Panc1 (cell line): Measurements from ENCODE around the gene INAFM2. TPM values are rescaled to one million over a fixed set of nuclear protein-coding genes. Genes with fewer than 3 reads are reported as not detected.

Experiments
- ATAC-seq: fragments of 200-7000 bp; cut with Tn5 transposase; 2 replicates; pipeline ENCODE4 v1.9.1; 2020; ENCODE audit warnings: mild to moderate bottlenecking, moderate library complexity
- BruUV-seq: library from RNA; stranded (reverse); fragments of 400-500 nt; replicated peaks from 2 replicates; lab custom pipeline; 2021; lab: Mats Ljungman, UMichigan
- CTCF ChIA-PET: fragments of 300-600 bp; sonication (Branson Sonifier 250); formaldehyde crosslinking; loops from one replicate; lab custom pipeline; 2022; ENCODE audit warnings: antibody characterized with exemption; lab: Charles Lee
- POLR2A ChIA-PET: fragments of 300-600 bp; sonication (Branson Sonifier 250); formaldehyde crosslinking; loops from one replicate; lab custom pipeline; 2022; ENCODE audit warnings: antibody characterized with exemption; lab: Charles Lee
- DNase-seq: peaks from one replicate; pipeline ENCODE4 v3.0.0-alpha.2; 2010; ENCODE audit warnings: low read depth, low spot score
- H3K27ac ChIP-seq: 2 replicates; pipeline ENCODE4 v1.5.1; 2011; ENCODE audit warnings: mild to moderate bottlenecking, low read length, inconsistent platforms
- H3K27me3 ChIP-seq: fragments of 200-500 bp; sonication (Bioruptor generic); 2 replicates; pipeline ENCODE4 v1.6.0; 2014; ENCODE audit warnings: low read length, inconsistent platforms; ENCODE audit not compliant: control insufficient read depth, insufficient read depth
- H3K36me3 ChIP-seq: fragments of 200-500 bp; sonication (Bioruptor generic); 2 replicates; pipeline ENCODE4 v1.5.1; 2014; ENCODE audit warnings: inconsistent platforms, mild to moderate bottlenecking, low read length, moderate library complexity; ENCODE audit not compliant: control insufficient read depth, insufficient read depth
- H3K4me1 ChIP-seq: 2 replicates; pipeline ENCODE4 v1.5.1; 2011; ENCODE audit warnings: inconsistent platforms, mild to moderate bottlenecking, low read length, moderate library complexity; ENCODE audit not compliant: control insufficient read depth, insufficient read depth
- H3K4me3 ChIP-seq, 2 experiments: 2 replicates each; pipeline ENCODE4 v1.5.1; 2011 to 2012; ENCODE audit warnings: low read depth in 2 of 2, low read length in 2 of 2, mild to moderate bottlenecking in 2 of 2, inconsistent platforms in 1 of 2, moderate library complexity in 1 of 2
- H3K9me3 ChIP-seq: fragments of 200-500 bp; sonication (Bioruptor generic); 2 replicates; pipeline ENCODE4 v1.5.1; 2014; ENCODE audit warnings: low read depth, mild to moderate bottlenecking, inconsistent platforms, low read length, moderate library complexity; ENCODE audit not compliant: control insufficient read depth, insufficient read depth
- CTCF ChIP-seq: fragments of 450-650 bp; IDR thresholded peaks from 2 replicates; pipeline ENCODE4 v1.5.1; 2017; ENCODE audit warnings: mild to moderate bottlenecking
- POLR2AphosphoS5 ChIP-seq: IDR thresholded peaks from 2 replicates; pipeline ENCODE4 v1.6.1; 2012; ENCODE audit warnings: mild to moderate bottlenecking, low read depth, low read length, moderate library complexity
- REST ChIP-seq, 2 experiments: IDR thresholded peaks; 2 replicates each; pipeline ENCODE4 v1.6.1; 2011 to 2012; ENCODE audit warnings: low read depth in 2 of 2, control low read depth in 1 of 2, low read length in 1 of 2, mild to moderate bottlenecking in 1 of 2, moderate library complexity in 1 of 2; ENCODE audit not compliant: insufficient read depth in 1 of 2
- SIN3A ChIP-seq: IDR thresholded peaks from 2 replicates; pipeline ENCODE4 v1.6.1; 2012; ENCODE audit warnings: low read depth, mild to moderate bottlenecking, low read length, moderate library complexity, borderline replicate concordance; ENCODE audit not compliant: insufficient read depth
- TCF7L2 ChIP-seq: IDR thresholded peaks from 2 replicates; pipeline ENCODE4 v1.6.1; 2011; ENCODE audit warnings: mild to moderate bottlenecking, low read depth, low read length, inconsistent platforms
- in situ Hi-C: cut with HindIII; loops from 2 replicates; pipeline ENCODE4 v1.10.0; 2016; ENCODE audit warnings: low sequenced_read_pairs, low pct_unique_long_range_greater_than_20kb
- intact Hi-C: fragments of 100-400 bp; cut with micrococcal nuclease; formaldehyde crosslinking; loops from one replicate; pipeline ENCODE4 v1.10.0; 2022; ENCODE audit not compliant: unreplicated experiment
- total RNA-seq: library from RNA; stranded (reverse); gene quantifications from one replicate; pipeline ENCODE4 v1.2.1, GENCODE V29; 2021; ENCODE audit not compliant: unreplicated experiment

INAFM2 gene
- total RNA-seq, 1 experiment from 2014 or later = 10.4 TPM

GRCh38 chr15:40363611-40364010 is 40.1 kb downstream of the INAFM2 start:
- ChIA-PET CTCF (no interaction called here), POLR2A (no interaction called here)
- ATAC-seq (no peak), DNase-seq (no peak)
- no peaks in the 10 kb centered on the region for H3K27me3 ChIP-seq
- H3K36me3 ChIP-seq = no peaks in the 10 kb centered on the region
- H3K4me1 ChIP-seq = no peaks in the 10 kb centered on the region
- intact Hi-C loops (no loop called here), in situ Hi-C loops (no loop called here)
- H3K4me3 ChIP-seq = no peak overlapping the region
- no peak overlapping the region for H3K27ac ChIP-seq
- no peaks in the 10 kb centered on the region for H3K9me3 ChIP-seq
- no peak for TF ChIP-seq POLR2AphosphoS5
- no peak for TF ChIP-seq TCF7L2
- TF ChIP-seq REST (IDR thresholded peaks at IDR 0.05; ENCODE audit: insufficient read depth in 1 of 2, low read depth in 2 of 2, low read length in 1 of 2) = no peak
- no peak for TF ChIP-seq SIN3A
- no peak for TF ChIP-seq CTCF
- BruUV-seq = no TSS peak

GRCh38 chr15:40364251-40364650 is 40.8 kb downstream of the INAFM2 start:
- no peak for ATAC-seq
- Histone ChIP-seq H3K9me3 (no peaks in the 10 kb centered on the region), H3K4me1 (no peaks in the 10 kb centered on the region), H3K36me3 (no peaks in the 10 kb centered on the region), H3K27me3 (no peaks in the 10 kb centered on the region), H3K27ac (no peak overlapping the region), H3K4me3 (no peak overlapping the region)
- in situ Hi-C loops (no loop called here), intact Hi-C loops (no loop called here)
- BruUV-seq = no TSS peak
- no peak for DNase-seq
- POLR2A ChIA-PET = no interaction called here
- TF ChIP-seq SIN3A = no peak
- no peak for TF ChIP-seq CTCF
- TF ChIP-seq REST (IDR thresholded peaks at IDR 0.05; ENCODE audit: insufficient read depth in 1 of 2, low read depth in 2 of 2, low read length in 1 of 2) = no peak
- TF ChIP-seq TCF7L2 = no peak
- CTCF ChIA-PET = no interaction called here
